ENCODE results near the gene ROBO1. TPM values are rescaled to one million over a fixed set of nuclear protein-coding genes. Genes with fewer than 3 reads are reported as not detected.

ROBO1 gene
- total and polyA plus RNA-seq, 2 donors (not counting 1 experiment from before 2014, with no cell fraction given): 0.27 to 3.2 TPM

GRCh38 chr3:78633626-78634025 is 1134.2 kb downstream of the ROBO1 start:
- H3K27me3 Mint-ChIP-seq: no peaks in the 10 kb centered on the region
- H3K79me2 ChIP-seq (ENCODE audit: control insufficient read depth, insufficient read depth, low read length): no peaks in the 10 kb centered on the region
- CTCF ChIA-PET: interaction anchor here (1.5 kb wide), 1 partner anchor 12 kb away, joined by 6 read pairs; no protein-coding TSS in a partner anchor

GRCh38 chr3:78632925-78633553 is 1134.8 kb downstream of the ROBO1 start:
- H3K4me1 Mint-ChIP-seq: no peaks in the 10 kb centered on the region
- no peak overlapping the region for H3K27ac Mint-ChIP-seq
- intact Hi-C loops (cut with micrococcal nuclease): no loop called here
- no peaks in the 10 kb centered on the region for H3K9me3 ChIP-seq (ENCODE audit: control extremely low read depth in 1 of 3, control insufficient read depth in 2 of 3, insufficient read depth in 1 of 3, low read length in 2 of 3)
- H3K36me3 ChIP-seq (replicated peaks in 1 of 2; ENCODE audit: control extremely low read depth in 1 of 2, control insufficient read depth in 1 of 2, extremely low read depth in 1 of 2, insufficient read depth in 2 of 2, low read length in 1 of 2): no peaks in the 10 kb centered on the region
- ATAC-seq (ENCODE audit: low read depth) (no peak), DNase-seq (no peak)
- H3K4me2 ChIP-seq (replicated peaks; ENCODE audit: low read depth, low read length, poor library complexity, severe bottlenecking): no peak overlapping the region
- no peaks in the 10 kb centered on the region for H3K9me3 Mint-ChIP-seq (ENCODE audit: insufficient read depth)
- no peak overlapping the region for H3K4me3 ChIP-seq (ENCODE audit: control extremely low read depth in 1 of 5, extremely low read depth in 1 of 5, insufficient read depth in 1 of 5, low read depth in 2 of 5, low read length in 4 of 5)
- no peaks in the 10 kb centered on the region for H3K79me2 ChIP-seq (ENCODE audit: control insufficient read depth, insufficient read depth, low read length)
- H3K27ac ChIP-seq (ENCODE audit: low read length in 2 of 2): no peak overlapping the region
- H3K27me3 ChIP-seq (replicated peaks in 1 of 4; ENCODE audit: control extremely low read depth in 1 of 4, control insufficient read depth in 3 of 4, insufficient read depth in 4 of 4, low read length in 3 of 4): no peaks in the 10 kb centered on the region
- H3K4me1 ChIP-seq (ENCODE audit: control insufficient read depth in 2 of 2, insufficient read depth in 2 of 2, low read length in 2 of 2): no peaks in the 10 kb centered on the region
- H3K27me3 Mint-ChIP-seq: no peaks in the 10 kb centered on the region
- no peak overlapping the region for H3K4me3 Mint-ChIP-seq
- H4K20me1 ChIP-seq (ENCODE audit: control insufficient read depth, insufficient read depth, low read length, poor library complexity, severe bottlenecking): no peaks in the 10 kb centered on the region
- TF ChIP-seq, protein P1, sequence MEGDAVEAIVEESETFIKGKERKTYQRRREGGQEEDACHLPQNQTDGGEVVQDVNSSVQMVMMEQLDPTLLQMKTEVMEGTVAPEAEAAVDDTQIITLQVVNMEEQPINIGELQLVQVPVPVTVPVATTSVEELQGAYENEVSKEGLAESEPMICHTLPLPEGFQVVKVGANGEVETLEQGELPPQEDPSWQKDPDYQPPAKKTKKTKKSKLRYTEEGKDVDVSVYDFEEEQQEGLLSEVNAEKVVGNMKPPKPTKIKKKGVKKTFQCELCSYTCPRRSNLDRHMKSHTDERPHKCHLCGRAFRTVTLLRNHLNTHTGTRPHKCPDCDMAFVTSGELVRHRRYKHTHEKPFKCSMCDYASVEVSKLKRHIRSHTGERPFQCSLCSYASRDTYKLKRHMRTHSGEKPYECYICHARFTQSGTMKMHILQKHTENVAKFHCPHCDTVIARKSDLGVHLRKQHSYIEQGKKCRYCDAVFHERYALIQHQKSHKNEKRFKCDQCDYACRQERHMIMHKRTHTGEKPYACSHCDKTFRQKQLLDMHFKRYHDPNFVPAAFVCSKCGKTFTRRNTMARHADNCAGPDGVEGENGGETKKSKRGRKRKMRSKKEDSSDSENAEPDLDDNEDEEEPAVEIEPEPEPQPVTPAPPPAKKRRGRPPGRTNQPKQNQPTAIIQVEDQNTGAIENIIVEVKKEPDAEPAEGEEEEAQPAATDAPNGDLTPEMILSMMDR (IDR thresholded peaks at IDR 0.05): no peak
- no peak for TF ChIP-seq EZH2 (IDR thresholded peaks at IDR 0.05; ENCODE audit: borderline replicate concordance, insufficient read depth, low read depth, low read length, poor library complexity, severe bottlenecking)
- CTCF ChIA-PET: interaction anchor here (1.5 kb wide), 1 partner anchor 12 kb away, joined by 6 read pairs; no protein-coding TSS in a partner anchor
- H2AFZ ChIP-seq (ENCODE audit: insufficient read depth, low read depth, low read length, poor library complexity, severe bottlenecking): no peak overlapping the region
- POLR2A ChIA-PET: no interaction called here
- 100% methylated on average over 3 of the region's 6 CpGs for WGBS (ENCODE audit: insufficient coverage)
- no peak overlapping the region for H3K9ac ChIP-seq (ENCODE audit: low read length)

More at GRCh38 chr3:78633626-78634025, 1134.2 kb downstream of the ROBO1 start:
- Histone ChIP-seq H3K4me3 (ENCODE audit: control extremely low read depth in 1 of 5, extremely low read depth in 1 of 5, insufficient read depth in 1 of 5, low read depth in 2 of 5, low read length in 4 of 5) (no peak overlapping the region), H3K4me1 (ENCODE audit: control insufficient read depth in 2 of 2, insufficient read depth in 2 of 2, low read length in 2 of 2) (no peaks in the 10 kb centered on the region), H3K9me3 (ENCODE audit: control extremely low read depth in 1 of 3, control insufficient read depth in 2 of 3, insufficient read depth in 1 of 3, low read length in 2 of 3) (no peaks in the 10 kb centered on the region), H4K20me1 (ENCODE audit: control insufficient read depth, insufficient read depth, low read length, poor library complexity, severe bottlenecking) (no peaks in the 10 kb centered on the region), H3K36me3 (replicated peaks in 1 of 2; ENCODE audit: control extremely low read depth in 1 of 2, control insufficient read depth in 1 of 2, extremely low read depth in 1 of 2, insufficient read depth in 2 of 2, low read length in 1 of 2) (no peaks in the 10 kb centered on the region), H3K27me3 (replicated peaks in 1 of 4; ENCODE audit: control extremely low read depth in 1 of 4, control insufficient read depth in 3 of 4, insufficient read depth in 4 of 4, low read length in 3 of 4) (no peaks in the 10 kb centered on the region), H3K9ac (ENCODE audit: low read length) (no peak overlapping the region), H3K27ac (ENCODE audit: low read length in 2 of 2) (no peak overlapping the region), H3K4me2 (replicated peaks; ENCODE audit: low read depth, low read length, poor library complexity, severe bottlenecking) (no peak overlapping the region), H2AFZ (ENCODE audit: insufficient read depth, low read depth, low read length, poor library complexity, severe bottlenecking) (no peak overlapping the region)
- POLR2A ChIA-PET: no interaction called here
- TF ChIP-seq EZH2 (IDR thresholded peaks at IDR 0.05; ENCODE audit: borderline replicate concordance, insufficient read depth, low read depth, low read length, poor library complexity, severe bottlenecking): no peak
- TF ChIP-seq, protein P1 (IDR thresholded peaks at IDR 0.05): no peak
- intact Hi-C loops (cut with micrococcal nuclease): no loop called here
- no peaks in the 10 kb centered on the region for H3K4me1 Mint-ChIP-seq
- no peak overlapping the region for H3K4me3 Mint-ChIP-seq
- DNase-seq (no peak), ATAC-seq (ENCODE audit: low read depth) (no peak)
- H3K9me3 Mint-ChIP-seq (ENCODE audit: insufficient read depth): no peaks in the 10 kb centered on the region
- H3K27ac Mint-ChIP-seq: no peak overlapping the region
- no CpG with 5 or more reads among the region's 4 CpGs for WGBS (ENCODE audit: insufficient coverage)

Measured in B cell (primary cell).